GM21723 (cell line): ENCODE measurements around the gene TXNDC16.

Source experiments
- ATAC-seq: cut with Tn5 transposase; IDR thresholded peaks from one replicate; pipeline ENCODE4 v1.9.1; 2021; ENCODE audit warnings: mild to moderate bottlenecking, moderate library complexity; ENCODE audit not compliant: unreplicated experiment

TXNDC16 gene

GRCh38 chr14:52455291-52456088 is 96.8 kb downstream of the TXNDC16 start:
- ATAC-seq: no peak

- no peak for ATAC-seq
Observed at GRCh38 chr14:52447236-52447635, 105.1 kb downstream of the TXNDC16 start.

- ATAC-seq: no peak
Observed at GRCh38 chr14:52446355-52446754, 106.0 kb downstream of the TXNDC16 start.

GRCh38 chr14:52443506-52443905 is 108.8 kb downstream of the TXNDC16 start:
- no peak for ATAC-seq

GRCh38 chr14:52442602-52443001 is 109.7 kb downstream of the TXNDC16 start:
- no peak for ATAC-seq

GRCh38 chr14:52442166-52442565 is 110.1 kb downstream of the TXNDC16 start:
- no peak for ATAC-seq

GRCh38 chr14:52439476-52439875 is 112.8 kb downstream of the TXNDC16 start:
- ATAC-seq: no peak

- ATAC-seq: no peak
Observed at GRCh38 chr14:52434955-52435354, 117.3 kb downstream of the TXNDC16 start.

- no peak for ATAC-seq
Observed at GRCh38 chr14:52430474-52430873, 121.8 kb downstream of the TXNDC16 start.

GRCh38 chr14:52429451-52429850 is 122.9 kb downstream of the TXNDC16 start:
- no peak for ATAC-seq

GRCh38 chr14:52427460-52427859 is 124.8 kb downstream of the TXNDC16 start:
- ATAC-seq: no peak

- ATAC-seq: no peak
Observed at GRCh38 chr14:52422650-52423356, 129.5 kb downstream of the TXNDC16 start.

GRCh38 chr14:52417139-52417538 is 135.2 kb downstream of the TXNDC16 start:
- ATAC-seq: no peak

- ATAC-seq: no peak
Observed at GRCh38 chr14:52413729-52414408, 138.4 kb downstream of the TXNDC16 start.

GRCh38 chr14:52412426-52412825 is 139.9 kb downstream of the TXNDC16 start:
- no peak for ATAC-seq

- no peak for ATAC-seq
Observed at GRCh38 chr14:52405314-52405713, 147.0 kb downstream of the TXNDC16 start.

- ATAC-seq: peak; percentile 83
Observed at GRCh38 chr14:52402812-52403526, 149.3 kb downstream of the TXNDC16 start.

- no peak for ATAC-seq
Observed at GRCh38 chr14:52400846-52401245, 151.5 kb downstream of the TXNDC16 start.

- ATAC-seq: no peak
Observed at GRCh38 chr14:52399921-52400595, 152.2 kb downstream of the TXNDC16 start.

- ATAC-seq: no peak
Observed at GRCh38 chr14:52399104-52399503, 153.2 kb downstream of the TXNDC16 start.
